Neural cell (in vitro differentiated cells): ENCODE data around the gene DNAJB14. TPM values are rescaled to one million over a fixed set of nuclear protein-coding genes. Genes with fewer than 3 reads are reported as not detected.

Source experiments
- H2AFZ ChIP-seq: fragments of 200-600, 300-800 bp; sonication (generic), shearing (Covaris generic); 2 replicates; pipeline ENCODE4 v1.6.0; 2014; ENCODE audit warnings: low read depth, mild to moderate bottlenecking, antibody characterized with exemption, low read length, moderate library complexity
- H3F3A ChIP-seq: fragments of 200-600 bp; shearing (Covaris generic); 2 replicates; pipeline ENCODE4 v1.6.1; 2016; ENCODE audit warnings: mild to moderate bottlenecking, moderate library complexity, mixed read lengths, antibody characterized with exemption, low read length; ENCODE audit not compliant: insufficient read depth, poor library complexity, severe bottlenecking
- H3K27ac ChIP-seq: fragments of 200-600, 300-800 bp; sonication (generic), shearing (Covaris generic); 2 replicates; pipeline ENCODE4 v1.5.1; 2014; ENCODE audit warnings: mild to moderate bottlenecking, low read length, moderate library complexity
- H3K27me3 ChIP-seq: fragments of 300-800, 200-600 bp; sonication (generic), shearing (Covaris generic); 2 replicates; pipeline ENCODE4 v1.6.0; 2014; ENCODE audit warnings: mild to moderate bottlenecking, low read depth, low read length, moderate library complexity; ENCODE audit not compliant: insufficient read depth
- H3K36me3 ChIP-seq: fragments of 300-800, 200-600 bp; sonication (generic), shearing (Covaris generic); 2 replicates; pipeline ENCODE4 v1.5.1; 2014; ENCODE audit warnings: mild to moderate bottlenecking, antibody characterized with exemption, low read length, moderate library complexity; ENCODE audit not compliant: insufficient read depth
- H3K4me2 ChIP-seq: fragments of 300-800, 200-600 bp; sonication (generic), shearing (Covaris generic); 2 replicates; pipeline ENCODE4 v1.6.0; 2014; ENCODE audit warnings: mild to moderate bottlenecking, low read length
- H3K4me3 ChIP-seq: fragments of 300-800, 200-600 bp; sonication (generic), shearing (Covaris generic); 2 replicates; pipeline ENCODE4 v1.5.1; 2014; ENCODE audit warnings: mild to moderate bottlenecking, low read length, moderate library complexity
- H3K79me2 ChIP-seq: fragments of 200-600 bp; shearing (Covaris generic); replicated peaks from 2 replicates; pipeline ENCODE4 v1.6.0; 2014; ENCODE audit warnings: mild to moderate bottlenecking, low read length, moderate library complexity; ENCODE audit not compliant: insufficient read depth
- H3K9ac ChIP-seq: fragments of 300-800, 200-600 bp; sonication (generic), shearing (Covaris generic); 2 replicates; pipeline ENCODE4 v1.6.1; 2016; ENCODE audit warnings: mild to moderate bottlenecking, low read length, mixed read lengths
- H3K9me2 ChIP-seq: fragments of 200-600 bp; shearing (Covaris generic); 2 replicates; pipeline ENCODE4 v1.6.1; 2016; ENCODE audit warnings: mild to moderate bottlenecking, low read length, mixed read lengths; ENCODE audit not compliant: insufficient read depth
- H3K9me3 ChIP-seq: fragments of 200-600, 300-800 bp; sonication (generic), shearing (Covaris generic); 2 replicates; pipeline ENCODE4 v1.6.1; 2016; ENCODE audit warnings: mild to moderate bottlenecking, mixed run types, low read length, moderate library complexity, mixed read lengths
- H4K20me1 ChIP-seq: fragments of 200-600 bp; shearing (Covaris generic); 2 replicates; pipeline ENCODE4 v1.6.1; 2016; ENCODE audit warnings: mild to moderate bottlenecking, mixed run types; ENCODE audit not compliant: insufficient read depth
- EP300 ChIP-seq: fragments of 450-650 bp; conservative IDR thresholded peaks from 2 replicates; pipeline ENCODE4 v1.6.1; 2014; ENCODE audit warnings: antibody characterized with exemption, mild to moderate bottlenecking, moderate library complexity; ENCODE audit not compliant: poor library complexity, severe bottlenecking
- EZH2 ChIP-seq: fragments of 200-600, 300-800 bp; shearing (Covaris generic), sonication (generic); IDR thresholded peaks from 2 replicates; pipeline ENCODE4 v1.6.1; 2014; ENCODE audit warnings: antibody characterized with exemption, low read length, borderline replicate concordance, mild to moderate bottlenecking; ENCODE audit not compliant: insufficient read depth, poor library complexity, severe bottlenecking
- MXI1 ChIP-seq: fragments of 450-650 bp; conservative IDR thresholded peaks from 2 replicates; pipeline ENCODE4 v1.6.1; 2014; ENCODE audit warnings: antibody characterized with exemption, mild to moderate bottlenecking; ENCODE audit not compliant: poor library complexity, severe bottlenecking
- POLR2AphosphoS5 ChIP-seq: IDR thresholded peaks from 2 replicates; pipeline ENCODE4 v1.6.1; 2012
- RAD21 ChIP-seq: fragments of 450-650 bp; conservative IDR thresholded peaks from 2 replicates; pipeline ENCODE4 v1.6.1; 2014; ENCODE audit warnings: antibody characterized with exemption, mild to moderate bottlenecking, moderate library complexity
- SMC3 ChIP-seq: fragments of 450-650 bp; conservative IDR thresholded peaks from 2 replicates; pipeline ENCODE4 v1.6.1; 2014; ENCODE audit warnings: antibody characterized with exemption, mild to moderate bottlenecking, moderate library complexity; ENCODE audit not compliant: poor library complexity
- TAF1 ChIP-seq: IDR thresholded peaks from 2 replicates; pipeline ENCODE4 v1.6.1; 2012; ENCODE audit warnings: low read depth
- polyA plus RNA-seq: library from polyadenylated mRNA; depleted of rRNA; stranded (reverse); fragments of >200 nt; gene quantifications from 2 replicates; pipeline ENCODE4 v1.2.3, GENCODE V29; 2014
- TF ChIP-seq, protein P1 (sequence below): fragments of 450-650 bp; IDR thresholded peaks from 2 replicates; pipeline ENCODE4 v1.5.1; 2014; ENCODE audit warnings: antibody characterized with exemption, mild to moderate bottlenecking, moderate library complexity; ENCODE audit not compliant: poor library complexity, severe bottlenecking
- TF ChIP-seq, protein P2 (sequence below): IDR thresholded peaks from 2 replicates; pipeline ENCODE4 v1.6.1; 2012; ENCODE audit warnings: borderline replicate concordance

The DNAJB14 gene
- polyA plus RNA-seq, 1 donor from 2014 or later, result 41.3 TPM

DNA sequence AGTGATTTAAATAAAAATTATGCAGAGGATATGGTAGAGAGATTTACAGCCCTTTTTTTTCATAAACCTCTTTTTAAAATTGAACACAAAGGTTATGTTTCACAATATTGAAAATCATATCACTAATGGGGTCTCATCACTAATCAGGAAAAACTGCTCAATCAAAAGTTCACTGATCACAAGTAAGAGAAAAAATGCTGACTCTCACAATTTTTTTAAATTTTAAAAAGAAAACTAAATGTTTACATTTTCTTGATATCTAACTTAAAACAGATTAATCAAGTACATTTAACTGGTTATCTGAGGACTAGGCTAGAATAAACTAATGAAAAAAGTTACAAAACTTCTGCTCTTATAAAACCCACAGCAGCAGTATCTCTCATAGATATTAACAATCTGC lies 60.7 kb downstream of the DNAJB14 start:
- Histone ChIP-seq H3K4me3 (no peak overlapping the region), H3F3A (no peaks in the 10 kb centered on the region), H3K9me3 (no peaks in the 10 kb centered on the region), H3K27me3 (no peaks in the 10 kb centered on the region), H3K79me2 (peaks cover 17% of the 10 kb centered on the region), H3K36me3 (peaks cover 14% of the 10 kb centered on the region), H4K20me1 (no peaks in the 10 kb centered on the region), H3K9me2 (no peaks in the 10 kb centered on the region), H3K9ac (no peak overlapping the region), H3K27ac (no peak overlapping the region), H3K4me2 (no peak overlapping the region), H2AFZ (no peak overlapping the region)
- TF ChIP-seq EZH2 (no peak), RAD21 (no peak), TAF1 (no peak), EP300 (no peak), MXI1 (no peak), SMC3 (no peak), POLR2AphosphoS5 (no peak)
- TF ChIP-seq, protein P1, sequence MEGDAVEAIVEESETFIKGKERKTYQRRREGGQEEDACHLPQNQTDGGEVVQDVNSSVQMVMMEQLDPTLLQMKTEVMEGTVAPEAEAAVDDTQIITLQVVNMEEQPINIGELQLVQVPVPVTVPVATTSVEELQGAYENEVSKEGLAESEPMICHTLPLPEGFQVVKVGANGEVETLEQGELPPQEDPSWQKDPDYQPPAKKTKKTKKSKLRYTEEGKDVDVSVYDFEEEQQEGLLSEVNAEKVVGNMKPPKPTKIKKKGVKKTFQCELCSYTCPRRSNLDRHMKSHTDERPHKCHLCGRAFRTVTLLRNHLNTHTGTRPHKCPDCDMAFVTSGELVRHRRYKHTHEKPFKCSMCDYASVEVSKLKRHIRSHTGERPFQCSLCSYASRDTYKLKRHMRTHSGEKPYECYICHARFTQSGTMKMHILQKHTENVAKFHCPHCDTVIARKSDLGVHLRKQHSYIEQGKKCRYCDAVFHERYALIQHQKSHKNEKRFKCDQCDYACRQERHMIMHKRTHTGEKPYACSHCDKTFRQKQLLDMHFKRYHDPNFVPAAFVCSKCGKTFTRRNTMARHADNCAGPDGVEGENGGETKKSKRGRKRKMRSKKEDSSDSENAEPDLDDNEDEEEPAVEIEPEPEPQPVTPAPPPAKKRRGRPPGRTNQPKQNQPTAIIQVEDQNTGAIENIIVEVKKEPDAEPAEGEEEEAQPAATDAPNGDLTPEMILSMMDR, result no peak
- TF ChIP-seq, protein P2, sequence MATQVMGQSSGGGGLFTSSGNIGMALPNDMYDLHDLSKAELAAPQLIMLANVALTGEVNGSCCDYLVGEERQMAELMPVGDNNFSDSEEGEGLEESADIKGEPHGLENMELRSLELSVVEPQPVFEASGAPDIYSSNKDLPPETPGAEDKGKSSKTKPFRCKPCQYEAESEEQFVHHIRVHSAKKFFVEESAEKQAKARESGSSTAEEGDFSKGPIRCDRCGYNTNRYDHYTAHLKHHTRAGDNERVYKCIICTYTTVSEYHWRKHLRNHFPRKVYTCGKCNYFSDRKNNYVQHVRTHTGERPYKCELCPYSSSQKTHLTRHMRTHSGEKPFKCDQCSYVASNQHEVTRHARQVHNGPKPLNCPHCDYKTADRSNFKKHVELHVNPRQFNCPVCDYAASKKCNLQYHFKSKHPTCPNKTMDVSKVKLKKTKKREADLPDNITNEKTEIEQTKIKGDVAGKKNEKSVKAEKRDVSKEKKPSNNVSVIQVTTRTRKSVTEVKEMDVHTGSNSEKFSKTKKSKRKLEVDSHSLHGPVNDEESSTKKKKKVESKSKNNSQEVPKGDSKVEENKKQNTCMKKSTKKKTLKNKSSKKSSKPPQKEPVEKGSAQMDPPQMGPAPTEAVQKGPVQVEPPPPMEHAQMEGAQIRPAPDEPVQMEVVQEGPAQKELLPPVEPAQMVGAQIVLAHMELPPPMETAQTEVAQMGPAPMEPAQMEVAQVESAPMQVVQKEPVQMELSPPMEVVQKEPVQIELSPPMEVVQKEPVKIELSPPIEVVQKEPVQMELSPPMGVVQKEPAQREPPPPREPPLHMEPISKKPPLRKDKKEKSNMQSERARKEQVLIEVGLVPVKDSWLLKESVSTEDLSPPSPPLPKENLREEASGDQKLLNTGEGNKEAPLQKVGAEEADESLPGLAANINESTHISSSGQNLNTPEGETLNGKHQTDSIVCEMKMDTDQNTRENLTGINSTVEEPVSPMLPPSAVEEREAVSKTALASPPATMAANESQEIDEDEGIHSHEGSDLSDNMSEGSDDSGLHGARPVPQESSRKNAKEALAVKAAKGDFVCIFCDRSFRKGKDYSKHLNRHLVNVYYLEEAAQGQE, result no peak

DNA sequence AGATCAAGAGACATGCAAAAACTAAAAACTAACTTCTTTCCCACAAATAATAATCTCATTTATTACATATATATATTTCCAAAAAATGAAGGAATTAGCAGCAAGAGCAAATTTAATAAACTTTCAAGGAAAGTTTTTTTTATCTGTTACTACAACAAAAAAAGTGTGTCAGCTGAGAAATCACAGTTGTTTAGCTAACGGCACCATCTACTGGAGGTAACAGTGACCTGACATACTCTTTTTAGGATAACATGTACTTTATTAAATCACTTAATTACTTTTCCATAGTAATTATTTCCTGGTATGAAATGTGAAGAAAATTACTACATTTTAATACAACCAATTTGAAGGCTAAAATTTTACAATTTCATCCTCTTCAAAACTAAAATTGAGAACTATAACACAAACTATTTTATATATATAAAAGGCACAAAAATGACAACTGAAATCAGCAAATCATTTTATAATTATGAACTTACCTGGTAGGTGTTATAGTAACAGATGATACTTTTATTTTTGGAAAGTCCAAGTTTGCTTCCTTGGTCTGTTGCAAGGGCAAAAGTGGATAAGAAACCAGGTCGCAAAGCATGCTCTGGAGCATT lies 61.3 kb downstream of the DNAJB14 start:
- peak; percentile 70 for TF ChIP-seq SMC3
- TF ChIP-seq EZH2, result no peak
- TF ChIP-seq, protein P1, result peak; percentile 70
- TF ChIP-seq RAD21, result peak; percentile 74
- TF ChIP-seq, protein P2, result no peak
- H4K20me1 ChIP-seq, result no peaks in the 10 kb centered on the region
- peaks cover 14% of the 10 kb centered on the region for H3K36me3 ChIP-seq
- peaks cover 12% of the 10 kb centered on the region for H3K79me2 ChIP-seq
- no peak overlapping the region for H3K4me3 ChIP-seq
- no peaks in the 10 kb centered on the region for H3K9me3 ChIP-seq
- no peak overlapping the region for H3K4me2 ChIP-seq
- H3K9me2 ChIP-seq, result no peaks in the 10 kb centered on the region
- H3K9ac ChIP-seq, result no peak overlapping the region
- H3K27ac ChIP-seq, result no peak overlapping the region
- H3F3A ChIP-seq, result no peaks in the 10 kb centered on the region
- no peaks in the 10 kb centered on the region for H3K27me3 ChIP-seq
- H2AFZ ChIP-seq, result no peak overlapping the region
